ENCODE measurements around the gene BLACAT1. TPM values are rescaled to one million over a fixed set of nuclear protein-coding genes. Genes with fewer than 3 reads are reported as not detected.

Gene BLACAT1
- total and polyA plus RNA-seq, 2 of the 4 experiments (the other 2 are of a cell fraction): under 0.01 to 0.05 TPM

GRCh38 chr1:205441318-205441633 is 14.6 kb downstream of the BLACAT1 start:
- no peaks in the 10 kb centered on the region for H3K36me3 ChIP-seq (ENCODE audit: control insufficient read depth, insufficient read depth, low read length)
- no peak overlapping the region for H2BK120ac ChIP-seq (ENCODE audit: low read depth, low read length)
- H2AK5ac ChIP-seq (ENCODE audit: low read depth, low read length): no peak overlapping the region
- H2BK15ac ChIP-seq (ENCODE audit: low read depth, low read length): no peak overlapping the region
- no peaks in the 10 kb centered on the region for H4K20me1 ChIP-seq (ENCODE audit: insufficient read depth, low read length)
- intact Hi-C loops (cut with micrococcal nuclease) (no loop called here), dilution Hi-C loops (cut with HindIII; ENCODE audit: low sequenced_read_pairs, unreplicated experiment) (no loop called here), in situ Hi-C loops (cut with MboI; ENCODE audit: low sequenced_read_pairs) (no loop called here)
- no peak overlapping the region for H3K4me3 ChIP-seq (ENCODE audit: insufficient read depth, low read depth, low read length)
- no peaks in the 10 kb centered on the region for H3K9me1 ChIP-seq (ENCODE audit: insufficient read depth, low read length)
- no peak overlapping the region for H4K91ac ChIP-seq (ENCODE audit: insufficient read depth, low read depth, low read length)
- H3K27ac ChIP-seq (ENCODE audit: insufficient read depth, low read length): no peak overlapping the region
- H3K9ac ChIP-seq (ENCODE audit: low read depth, low read length): no peak overlapping the region
- no peak for DNase-seq
- H2BK20ac ChIP-seq (ENCODE audit: low read depth, low read length): no peak overlapping the region
- H2BK5ac ChIP-seq (ENCODE audit: low read depth, low read length, poor library complexity, severe bottlenecking): no peak overlapping the region
- no peak overlapping the region for H3K14ac ChIP-seq (replicated peaks; ENCODE audit: low read depth, low read length)
- no peak for ATAC-seq (ENCODE audit: low read depth)
- H3K23ac ChIP-seq (ENCODE audit: low read depth, low read length): no peak overlapping the region
- H3K18ac ChIP-seq (ENCODE audit: low read depth, low read length): no peak overlapping the region
- TF ChIP-seq CTCF (conservative IDR thresholded peaks at IDR 0.05; ENCODE audit: low read depth, low read length) (no peak), CEBPB (IDR thresholded peaks at IDR 0.05; ENCODE audit: low read depth, low read length) (no peak), BHLHE40 (IDR thresholded peaks at IDR 0.05; ENCODE audit: low read depth, low read length) (no peak)
- no peak overlapping the region for H4K5ac ChIP-seq (ENCODE audit: low read depth, low read length)
- WGBS, 2 experiments (ENCODE audit: extremely low coverage in 2 of 2, insufficient read length in 1 of 2): no CpG with 5 or more reads among the region's 6 CpGs
- no peak overlapping the region for H3K56ac ChIP-seq (ENCODE audit: extremely low read depth, insufficient read depth, low read length)
- POLR2A ChIA-PET (ENCODE audit: unreplicated experiment): interaction anchor here (0.5 kb wide), 1 partner anchor 32 kb away, joined by 3 read pairs; no protein-coding TSS in a partner anchor
- H3K9me3 ChIP-seq (ENCODE audit: control insufficient read depth, insufficient read depth, low read length): no peaks in the 10 kb centered on the region
- no peak overlapping the region for H3K4me2 ChIP-seq (ENCODE audit: low read depth, low read length)
- no peaks in the 10 kb centered on the region for H3K4me1 ChIP-seq (ENCODE audit: control insufficient read depth, insufficient read depth, low read length)
- H3K27me3 ChIP-seq (ENCODE audit: control insufficient read depth, insufficient read depth, low read length): peaks cover 67% of the 10 kb centered on the region
- H2AK9ac ChIP-seq (replicated peaks; ENCODE audit: low read depth, low read length, poor library complexity): no peak overlapping the region
- no peak overlapping the region for H2AFZ ChIP-seq (replicated peaks; ENCODE audit: low read length, poor library complexity)
- no peak overlapping the region for H3K4ac ChIP-seq (ENCODE audit: low read depth, low read length)
- no peaks in the 10 kb centered on the region for H3K79me1 ChIP-seq (ENCODE audit: low read depth in 1 of 2, low read length in 2 of 2)
- CTCF ChIA-PET: interaction anchor here (0.6 to 1.2 kb wide), 2 partner anchors 52 to 80 kb away, joined by 3 read pairs; no protein-coding TSS in a partner anchor
- H4K8ac ChIP-seq (ENCODE audit: low read depth in 2 of 2, low read length in 2 of 2): no peak overlapping the region
- no TSS peak for BruUV-seq (replicated peaks)

Measured in IMR-90 (cell line).